Activated naive CD4-positive, alpha-beta T cell treated with anti-CD3 and anti-CD28 coated beads, Interleukin-2, amount 50 U/mL, for 16 hours (primary cell): ENCODE results near the gene RAD23B.
A peak's percentile ranks its signal among the peaks of the same experiment; 100 is the strongest.

Experiments used
- DNase-seq: peaks from one replicate; pipeline ENCODE4 v3.0.0-alpha.2; 2020

RAD23B gene

GRCh38 chr9:107269254-107269653 lies 13.8 kb upstream of the RAD23B start:
- no peak for DNase-seq

DNA sequence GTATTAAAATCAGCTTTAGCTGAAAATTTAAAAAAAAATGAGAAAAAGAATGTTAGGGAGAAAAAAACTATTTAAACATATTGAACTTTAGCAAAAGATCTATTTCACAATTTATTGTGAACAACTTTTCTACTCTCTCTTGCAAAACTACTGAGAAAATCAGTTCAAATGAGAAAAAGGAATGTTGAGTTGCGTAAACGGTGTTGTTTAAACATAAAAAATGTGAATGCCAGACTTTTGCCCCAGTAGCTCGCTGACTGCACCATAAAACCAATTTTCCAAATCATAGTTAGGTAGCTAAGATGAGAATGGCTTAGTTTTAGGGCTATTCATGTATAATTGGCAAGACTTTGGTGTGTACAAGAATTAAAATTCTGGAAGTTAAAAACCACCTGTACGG lies 13.4 kb upstream of the RAD23B start:
- no peak for DNase-seq

- DNase-seq = no peak
Measured at GRCh38 chr9:107270082-107270481, 13.0 kb upstream of the RAD23B start.

DNA sequence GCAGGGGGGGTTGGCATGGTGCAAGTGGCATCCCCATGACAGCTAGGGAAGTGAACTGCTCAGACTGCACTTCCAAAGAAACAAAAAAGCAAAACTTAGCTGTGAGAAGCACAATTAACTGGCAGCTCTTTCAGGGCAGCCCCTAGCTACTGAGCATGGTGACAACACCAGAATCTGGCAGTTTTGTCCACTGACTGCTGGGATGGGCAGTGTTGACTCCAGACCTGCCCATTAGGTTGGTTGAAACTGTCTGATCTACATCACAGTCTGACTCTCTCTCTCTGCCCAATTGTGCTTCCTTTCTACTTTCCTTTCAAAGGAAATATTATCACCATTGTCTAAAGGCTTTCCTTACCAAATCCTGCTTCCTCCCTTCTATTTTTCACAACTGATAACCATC lies 12.5 kb upstream of the RAD23B start:
- no peak for DNase-seq

- DNase-seq = no peak
Measured at GRCh38 chr9:107273634-107274033, 9.4 kb upstream of the RAD23B start.

DNA sequence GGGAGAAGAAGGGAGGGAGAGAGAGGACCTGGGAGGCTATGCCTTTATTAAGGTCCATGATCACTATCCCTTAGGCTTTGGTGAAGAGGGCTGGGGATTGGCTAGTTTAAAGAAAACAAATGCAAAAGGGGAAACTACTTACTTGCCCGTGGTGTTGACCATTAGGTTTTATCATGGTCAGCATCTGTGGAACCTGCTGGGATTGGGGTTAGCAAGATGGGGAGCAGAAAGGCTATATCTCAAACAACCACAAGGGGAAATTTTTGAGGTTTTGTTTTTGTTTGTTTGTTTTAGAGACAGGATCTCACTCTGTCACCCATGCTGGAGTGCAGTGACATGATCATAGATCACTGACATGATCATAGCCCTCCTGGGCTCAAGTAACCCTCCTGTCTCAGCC lies 9.0 kb upstream of the RAD23B start:
- no peak for DNase-seq

DNA sequence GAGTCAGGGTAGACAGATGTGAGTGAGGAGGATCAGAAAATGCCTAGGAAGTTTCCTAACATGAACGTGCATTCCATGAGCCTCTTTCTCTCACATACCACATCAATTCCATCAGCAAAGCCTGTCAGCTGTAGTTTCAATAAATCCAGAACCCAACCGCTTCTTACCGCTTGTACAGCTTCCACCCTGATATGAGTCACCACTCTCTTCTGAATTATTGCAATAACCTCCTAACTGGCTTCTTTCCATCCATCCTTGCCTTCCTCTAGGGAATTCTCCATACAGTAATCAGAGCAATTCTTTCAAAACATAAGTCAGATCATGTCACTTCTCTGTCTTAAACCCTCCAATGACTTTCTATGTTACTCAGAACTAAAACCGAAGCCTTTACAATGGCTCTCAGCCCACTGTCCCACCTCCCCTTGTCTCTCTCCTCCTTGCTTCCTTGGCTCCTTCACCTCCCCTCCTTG lies 8.1 kb upstream of the RAD23B start:
- no peak for DNase-seq

DNA sequence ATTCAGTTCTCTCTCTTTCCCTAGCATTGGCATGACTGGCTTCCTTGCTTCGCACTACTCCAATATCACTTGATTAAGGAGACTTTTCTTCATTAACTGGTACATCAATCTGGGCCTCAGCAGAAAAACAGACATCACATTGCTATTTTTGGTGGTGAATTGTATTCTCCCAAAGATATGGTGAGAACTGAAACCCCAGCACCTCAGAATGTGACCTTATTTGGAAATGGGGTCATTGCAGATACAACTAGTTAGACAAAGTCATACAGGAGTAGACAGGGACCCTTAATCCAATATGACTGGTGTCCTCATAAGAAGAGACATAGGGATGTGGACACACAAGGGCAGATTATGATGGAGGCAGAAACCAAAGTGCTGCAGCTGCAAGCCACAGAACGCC lies 7.5 kb upstream of the RAD23B start:
- DNase-seq = no peak

GRCh38 chr9:107276966-107277710 lies 5.9 kb upstream of the RAD23B start:
- DNase-seq = no peak

- DNase-seq = no peak
Measured at GRCh38 chr9:107277801-107278200, 5.3 kb upstream of the RAD23B start.

DNA sequence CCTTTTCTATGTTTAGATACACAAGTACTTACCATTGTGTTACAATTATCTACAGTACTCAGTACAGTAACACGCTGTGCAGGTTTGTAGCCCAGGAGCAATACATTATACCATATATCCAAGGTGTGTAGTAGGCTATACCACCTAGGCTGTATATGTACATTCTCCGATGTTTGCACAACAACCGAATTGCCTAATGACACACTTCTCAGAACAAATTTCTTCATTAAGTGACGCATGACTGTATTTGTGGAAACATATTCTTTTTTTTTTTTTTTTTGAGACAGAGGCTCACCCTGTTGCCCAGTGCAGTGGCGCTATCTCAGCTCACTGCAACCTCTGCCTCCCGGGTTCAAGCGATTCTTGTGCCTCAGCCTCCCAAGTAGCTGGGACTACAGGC lies 4.0 kb upstream of the RAD23B start:
- no peak for DNase-seq

- DNase-seq = no peak
Measured at GRCh38 chr9:107280543-107280942, 2.5 kb upstream of the RAD23B start.

GRCh38 chr9:107281184-107281583 lies 1.9 kb upstream of the RAD23B start:
- no peak for DNase-seq

DNA sequence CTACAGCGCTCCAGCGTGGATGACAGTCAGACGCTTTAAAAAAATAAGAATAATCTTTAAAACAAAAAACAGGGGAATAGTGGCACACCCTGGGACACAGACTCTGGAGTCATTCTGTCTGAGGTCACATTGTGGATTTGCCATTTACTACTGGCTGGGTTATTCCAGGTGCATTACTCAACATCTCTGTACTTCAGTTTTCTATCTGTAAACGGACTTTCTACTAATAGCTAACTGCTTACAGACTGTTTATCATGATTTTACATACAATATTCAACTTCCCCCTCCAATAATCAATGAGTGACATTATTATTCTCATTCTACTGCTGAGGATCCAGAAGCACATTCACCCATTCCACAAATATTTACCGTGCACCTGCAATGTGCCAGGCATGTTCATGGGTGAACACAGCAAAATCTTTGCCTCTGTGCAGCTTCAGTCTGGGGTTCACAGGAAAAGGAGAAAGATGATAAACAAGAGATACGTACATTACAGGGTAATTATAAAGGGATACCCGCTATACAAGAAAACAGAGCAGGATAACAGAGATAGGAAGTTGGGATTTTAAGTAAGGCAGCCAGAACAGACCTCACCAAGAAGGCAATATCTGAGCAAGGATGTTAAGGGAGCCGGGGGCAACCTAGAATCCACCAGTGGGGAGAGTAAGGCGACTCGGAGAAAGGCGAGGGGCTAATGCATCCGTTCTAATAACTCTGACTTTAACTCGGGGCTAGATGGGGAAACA lies 984 bp upstream of the RAD23B start:
- no peak for DNase-seq

GRCh38 chr9:107283623-107284616 lies 841 bp downstream of the RAD23B start:
- DNase-seq = peak; percentile 61

GRCh38 chr9:107284636-107285035 lies 1.6 kb downstream of the RAD23B start:
- DNase-seq = no peak

DNA sequence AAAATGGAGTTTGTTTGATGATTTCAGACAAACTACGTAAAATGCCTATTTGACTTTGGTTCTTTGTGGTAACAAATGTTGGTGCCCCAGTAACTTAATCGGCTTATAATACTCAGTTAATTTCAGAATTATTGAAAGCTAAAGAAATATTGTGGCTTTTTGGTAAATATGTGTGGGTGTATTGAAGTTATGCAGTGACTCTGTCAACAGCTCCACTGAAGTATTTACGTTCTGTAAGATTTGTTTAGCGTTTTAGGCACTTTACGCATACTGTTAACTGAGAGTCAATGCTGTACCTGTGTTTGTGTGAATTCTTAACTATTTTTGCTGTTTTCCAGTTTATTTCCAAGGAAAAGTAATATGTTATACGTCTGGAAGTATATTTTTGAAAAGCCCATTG lies 2.2 kb downstream of the RAD23B start:
- DNase-seq = no peak

DNA sequence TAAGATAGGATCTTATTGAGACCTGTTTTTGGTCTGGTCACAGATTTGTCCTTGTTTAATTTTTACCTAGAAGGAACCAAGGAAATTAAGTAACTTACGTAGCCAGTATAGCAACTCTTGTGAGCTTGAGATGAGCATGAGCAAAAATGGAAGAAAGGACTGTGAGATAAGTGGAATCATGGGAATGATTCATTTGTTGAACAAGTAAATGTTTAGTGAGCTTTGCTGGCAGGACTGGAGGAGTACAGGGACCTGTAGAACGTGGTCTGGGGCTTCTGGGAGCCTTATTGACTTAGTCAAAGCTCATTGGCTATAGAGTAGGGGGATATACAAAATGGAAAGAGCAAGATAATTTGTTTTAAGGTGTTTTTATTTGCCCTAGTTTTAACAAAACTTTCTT lies 3.0 kb downstream of the RAD23B start:
- no peak for DNase-seq

DNA sequence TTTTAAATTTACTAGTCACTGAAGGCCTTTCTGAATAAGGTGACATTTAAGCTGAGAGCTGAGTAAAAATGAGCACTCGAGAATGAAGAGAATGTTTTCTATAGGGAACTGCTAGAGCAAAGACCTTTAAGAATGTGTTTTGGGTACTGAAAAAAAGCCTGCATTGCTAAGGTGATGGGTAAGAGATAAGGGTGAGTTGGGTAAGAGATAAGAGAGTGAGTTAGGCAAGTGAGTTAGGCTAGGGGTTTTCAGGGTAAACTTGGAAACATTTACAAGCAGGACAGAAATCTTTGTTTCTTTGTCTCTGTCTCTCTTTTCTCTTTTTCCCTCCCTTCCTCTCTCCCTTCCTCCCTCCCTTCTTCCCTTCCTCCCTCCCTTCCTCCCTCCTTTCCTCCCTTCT lies 5.6 kb downstream of the RAD23B start:
- DNase-seq = no peak

DNA sequence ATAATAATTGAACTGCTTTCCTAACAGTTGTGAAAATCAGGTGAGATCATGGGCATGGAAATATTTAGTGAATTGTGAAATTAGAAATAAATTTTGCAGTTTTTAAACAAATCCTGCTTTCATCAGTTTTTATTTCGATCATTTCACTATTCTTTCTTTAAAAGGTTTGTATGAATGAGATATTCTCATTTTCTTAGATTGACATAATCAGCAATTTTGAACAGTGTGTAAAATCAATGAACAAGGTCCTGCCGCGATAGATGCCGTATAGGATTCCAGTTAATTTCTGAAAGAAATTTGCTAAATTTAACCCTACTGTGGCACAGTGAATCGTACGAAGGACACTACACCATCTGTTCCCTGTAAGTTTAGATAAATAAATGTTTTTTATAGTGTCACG lies 7.5 kb downstream of the RAD23B start:
- DNase-seq = no peak

- DNase-seq = no peak
Measured at GRCh38 chr9:107292821-107293542, 9.9 kb downstream of the RAD23B start.

- DNase-seq = no peak
Measured at GRCh38 chr9:107293543-107294085, 10.5 kb downstream of the RAD23B start.
